SK-N-MC (cell line): Measurements from ENCODE around the gene STKLD1.

Experiments used
- EZH2 ChIP-seq: fragments of 200-600 bp; sonication (generic); IDR thresholded peaks from one replicate; pipeline ENCODE4 v1.6.1; 2017; ENCODE audit warnings: antibody characterized with exemption
- POLR2AphosphoS5 ChIP-seq: IDR thresholded peaks from 2 replicates; pipeline ENCODE4 v1.6.1; 2012; ENCODE audit warnings: mild to moderate bottlenecking, low read depth, low read length, borderline replicate concordance

- TF ChIP-seq POLR2AphosphoS5 = no peak
- TF ChIP-seq EZH2 = no peak
Measured at GRCh38 chr9:133449760-133450159, 73.6 kb downstream of the STKLD1 start.
